GM18951 (cell line): ENCODE measurements around the gene KCNJ6.

Experiments
- POLR2A ChIP-seq: IDR thresholded peaks from 4 replicates; pipeline ENCODE4 v1.6.1; 2011; ENCODE audit warnings: mild to moderate bottlenecking; ENCODE audit not compliant: insufficient read length, insufficient read depth; ENCODE audit errors: extremely low read depth
- in situ Hi-C: fragments of 300-500 bp; cut with MboI; formaldehyde crosslinking; loops from one replicate; pipeline ENCODE4 v1.12.0; 2022; ENCODE audit warnings: low sequenced_read_pairs, mixed read lengths, inconsistent platforms; ENCODE audit not compliant: unreplicated experiment

The KCNJ6 gene

GRCh38 chr21:37916310-37917051 lies at the start of gene KCNJ6:
KCNJ6 (minus strand) TSS chr21:37916457; CDS start chr21:37840682, 75,775 bp downstream.
- TF ChIP-seq POLR2A, result no peak
- in situ Hi-C loops, result no loop called here

- TF ChIP-seq POLR2A, result no peak
- in situ Hi-C loops, result no loop called here
Observed at GRCh38 chr21:37965088-37965805, 49.0 kb upstream of the KCNJ6 start.

GRCh38 chr21:37958537-37958936 lies 42.3 kb upstream of the KCNJ6 start:
- TF ChIP-seq POLR2A, result no peak
- in situ Hi-C loops, result no loop called here

DNA sequence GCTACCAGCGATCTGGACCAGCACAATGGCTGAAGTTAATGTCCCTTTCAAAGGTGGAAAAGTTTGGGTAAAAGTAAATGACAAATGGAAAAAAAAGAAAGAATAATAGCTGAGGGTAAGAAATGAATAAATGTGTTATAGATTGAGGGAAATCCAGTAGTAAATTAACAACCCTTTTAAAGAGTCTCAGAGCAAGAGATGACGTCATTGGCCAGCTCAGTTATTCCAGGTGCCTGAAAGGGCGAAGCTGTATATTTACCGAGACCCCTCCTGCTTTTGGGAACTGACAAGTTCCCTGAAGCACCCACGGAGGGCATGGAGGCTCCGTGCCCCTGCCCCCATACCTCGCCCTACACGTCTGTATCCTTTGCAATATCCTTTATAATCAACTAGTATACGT lies 40.5 kb upstream of the KCNJ6 start:
- in situ Hi-C loops, result no loop called here
- no peak for TF ChIP-seq POLR2A

GRCh38 chr21:37945036-37945435 lies 28.8 kb upstream of the KCNJ6 start:
- no peak for TF ChIP-seq POLR2A
- in situ Hi-C loops, result no loop called here

DNA sequence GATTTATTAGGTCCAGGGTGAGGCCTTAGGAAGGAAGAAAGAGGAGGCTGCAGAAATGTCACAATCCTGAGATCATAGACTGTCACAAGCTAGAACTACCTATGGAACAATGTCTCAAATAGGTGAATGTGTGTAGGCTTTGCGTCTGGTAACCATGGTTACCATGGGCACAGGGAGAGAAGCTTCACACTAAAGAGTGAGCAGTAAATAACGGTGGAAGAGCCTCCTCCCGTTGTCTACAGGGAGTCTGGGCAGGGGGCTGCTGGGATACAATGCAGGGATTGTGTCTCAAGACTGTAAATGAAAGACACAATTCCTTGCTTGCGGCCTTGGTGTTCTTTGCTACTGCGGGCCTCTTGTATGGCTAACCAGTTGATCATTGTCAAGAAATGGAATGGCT lies 28.2 kb upstream of the KCNJ6 start:
- in situ Hi-C loops, result no loop called here

GRCh38 chr21:37940691-37941090 lies 24.4 kb upstream of the KCNJ6 start:
- no peak for TF ChIP-seq POLR2A
- in situ Hi-C loops, result no loop called here

More for the DNA sequence above, 28.2 kb upstream of the KCNJ6 start:
- no peak for TF ChIP-seq POLR2A

DNA sequence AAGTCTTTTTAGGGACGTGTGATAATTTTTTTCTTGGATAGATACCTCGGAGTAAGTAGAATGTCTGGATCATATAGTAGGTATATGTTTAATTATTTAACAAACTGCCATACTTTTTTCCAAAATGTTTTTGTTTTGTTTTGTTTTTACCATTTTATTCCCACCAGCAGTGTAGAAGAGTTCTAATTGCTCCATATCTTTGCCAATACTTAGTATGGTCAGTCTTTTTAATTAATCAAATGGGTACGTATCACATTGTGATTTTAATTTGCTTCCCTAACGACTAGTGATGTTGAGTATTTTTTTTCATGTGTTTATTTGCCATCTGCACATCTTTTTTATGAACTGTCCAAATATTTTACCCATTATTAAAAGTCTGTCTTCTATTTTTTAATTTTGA lies 23.6 kb upstream of the KCNJ6 start:
- TF ChIP-seq POLR2A, result no peak

GRCh38 chr21:37939251-37939650 lies 23.0 kb upstream of the KCNJ6 start:
- in situ Hi-C loops, result no loop called here
- no peak for TF ChIP-seq POLR2A

More for the DNA sequence above, 23.6 kb upstream of the KCNJ6 start:
- in situ Hi-C loops, result no loop called here

GRCh38 chr21:37937668-37938067 lies 21.4 kb upstream of the KCNJ6 start:
- in situ Hi-C loops, result no loop called here
- TF ChIP-seq POLR2A, result no peak

DNA sequence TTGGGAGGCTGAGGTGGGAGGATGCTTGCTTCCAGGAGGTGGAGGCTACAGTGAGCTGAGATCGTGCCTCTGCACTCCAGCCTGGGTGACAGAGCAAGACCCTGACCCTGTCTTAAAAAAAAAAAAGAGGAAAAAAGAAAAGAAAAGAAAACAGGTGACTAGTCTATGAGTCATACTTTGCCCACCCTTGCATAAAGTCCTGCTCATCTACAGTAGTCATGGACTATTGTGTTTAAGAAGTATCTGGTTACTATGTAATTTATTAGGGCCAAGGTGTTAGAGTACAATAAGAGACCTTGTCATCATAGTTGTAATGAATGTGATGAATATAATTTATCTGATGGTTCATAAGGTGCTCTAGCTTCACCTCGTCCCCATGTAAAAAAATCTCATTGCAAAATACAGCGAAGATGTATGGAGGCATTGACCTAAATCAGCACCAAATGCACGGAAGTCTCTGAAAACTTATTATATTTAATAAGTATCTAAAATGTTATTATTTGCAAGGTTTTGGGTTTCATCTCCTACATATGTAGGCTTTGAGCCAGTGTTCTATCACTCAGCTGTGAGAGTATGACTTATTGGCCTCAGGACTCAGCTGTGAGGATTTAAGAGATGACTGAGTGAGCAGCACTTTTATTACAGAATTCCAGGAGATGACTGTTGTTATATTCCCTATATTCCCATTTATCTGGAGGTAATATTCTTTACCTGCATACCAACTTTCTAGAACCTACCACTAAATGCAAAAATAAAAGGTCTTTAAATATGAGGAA lies 19.9 kb upstream of the KCNJ6 start:
- no peak for TF ChIP-seq POLR2A
- in situ Hi-C loops, result no loop called here

DNA sequence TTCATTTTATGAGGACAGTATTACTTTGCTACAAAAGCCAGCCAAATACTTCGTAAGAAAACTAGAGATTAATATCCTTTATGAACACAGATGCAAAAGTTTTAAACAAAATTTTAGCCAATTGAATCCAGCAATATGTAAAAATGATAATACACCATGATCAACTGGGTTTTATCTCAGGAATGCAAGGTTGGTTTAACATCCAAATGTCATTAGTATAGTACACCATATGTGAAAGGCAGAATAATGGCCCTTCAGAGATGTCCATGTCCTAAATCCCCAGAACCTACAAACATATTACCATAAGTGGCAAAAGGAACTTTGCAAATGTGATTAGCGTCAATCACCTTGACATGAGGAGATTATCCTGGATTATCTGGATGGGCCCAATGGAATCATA lies 16.7 kb upstream of the KCNJ6 start:
- in situ Hi-C loops, result no loop called here
- TF ChIP-seq POLR2A, result no peak

GRCh38 chr21:37927711-37928110 lies 11.5 kb upstream of the KCNJ6 start:
- in situ Hi-C loops, result no loop called here
- TF ChIP-seq POLR2A, result no peak
